GM19193 (cell line): ENCODE data around the gene HEXIM1.

ENCODE experiments used
- POLR2A ChIP-seq: IDR thresholded peaks from 4 replicates; pipeline ENCODE4 v1.6.1; 2011; ENCODE audit not compliant: insufficient read depth, insufficient read length; ENCODE audit errors: extremely low read depth

HEXIM1 gene

GRCh38 chr17:45119964-45120363, 28.3 kb upstream of the HEXIM1 start:
- TF ChIP-seq POLR2A: no peak

GRCh38 chr17:45120558-45120957, 27.7 kb upstream of the HEXIM1 start:
- no peak for TF ChIP-seq POLR2A

- no peak for TF ChIP-seq POLR2A
Observed at GRCh38 chr17:45121055-45121454, 27.2 kb upstream of the HEXIM1 start.

- TF ChIP-seq POLR2A: no peak
Observed at GRCh38 chr17:45123076-45123770, 25.1 kb upstream of the HEXIM1 start.

GRCh38 chr17:45123930-45124796, 24.1 kb upstream of the HEXIM1 start:
- no peak for TF ChIP-seq POLR2A

- TF ChIP-seq POLR2A: no peak
Observed at GRCh38 chr17:45125509-45125908, 22.8 kb upstream of the HEXIM1 start.

- no peak for TF ChIP-seq POLR2A
Observed at GRCh38 chr17:45127207-45127547, 21.1 kb upstream of the HEXIM1 start.

- no peak for TF ChIP-seq POLR2A
Observed at GRCh38 chr17:45127548-45128300, 20.6 kb upstream of the HEXIM1 start.

- no peak for TF ChIP-seq POLR2A
Observed at GRCh38 chr17:45128331-45128730, 19.9 kb upstream of the HEXIM1 start.

GRCh38 chr17:45128989-45129388, 19.3 kb upstream of the HEXIM1 start:
- TF ChIP-seq POLR2A: no peak

GRCh38 chr17:45129426-45129939, 18.8 kb upstream of the HEXIM1 start:
- TF ChIP-seq POLR2A: no peak

- no peak for TF ChIP-seq POLR2A
Observed at GRCh38 chr17:45129940-45130680, 18.2 kb upstream of the HEXIM1 start.

GRCh38 chr17:45130681-45131615, 17.3 kb upstream of the HEXIM1 start:
- TF ChIP-seq POLR2A: no peak
